WTC11 (cell line): ENCODE data around the gene MUC4.
"Not testable (repeated sequence)": the region's sequence is repeated elsewhere in the genome, so short reads cannot be mapped to it uniquely, and the experiment has no call there.

Experiments
- ATF2 ChIP-seq: sonication (generic); formaldehyde crosslinking; IDR thresholded peaks from 2 replicates; pipeline ENCODE4 v1.8.1; 2022; ENCODE audit warnings: low read depth, missing genetic modification reagents, borderline replicate concordance
- ATF3 ChIP-seq: sonication (generic); formaldehyde crosslinking; conservative IDR thresholded peaks from 2 replicates; pipeline ENCODE4 v1.8.1; 2022; ENCODE audit warnings: mild to moderate bottlenecking, missing genetic modification reagents
- CREB1 ChIP-seq: sonication (generic); formaldehyde crosslinking; IDR thresholded peaks from 2 replicates; pipeline ENCODE4 v1.8.0; 2023; ENCODE audit warnings: mild to moderate bottlenecking, missing genetic modification reagents
- CTCF ChIP-seq: fragments of 200-600 bp; IDR thresholded peaks from 2 replicates; pipeline ENCODE4 v1.8.0; 2022; ENCODE audit warnings: antibody characterized with exemption
- E2F4 ChIP-seq: sonication (generic); formaldehyde crosslinking; IDR thresholded peaks from 2 replicates; pipeline ENCODE4 v1.8.1; 2022; ENCODE audit warnings: low read depth, mild to moderate bottlenecking, moderate library complexity, missing genetic modification reagents, borderline replicate concordance
- ESRRA ChIP-seq: sonication (generic); formaldehyde crosslinking; IDR thresholded peaks from 2 replicates; pipeline ENCODE4 v1.8.1; 2022; ENCODE audit warnings: mild to moderate bottlenecking, missing genetic modification reagents, borderline replicate concordance
- IRF2 ChIP-seq: sonication (generic); formaldehyde crosslinking; IDR thresholded peaks from 2 replicates; pipeline ENCODE4 v1.8.0; 2022; ENCODE audit warnings: low read depth, missing genetic modification reagents, borderline replicate concordance
- MXD4 ChIP-seq: fragments of 250-450 bp; sonication (Bioruptor Pico); IDR thresholded peaks from 2 replicates; pipeline ENCODE4 v1.8.0; 2021; ENCODE audit warnings: mild to moderate bottlenecking, moderate library complexity, borderline replicate concordance
- MYBL2 ChIP-seq: sonication (generic); formaldehyde crosslinking; IDR thresholded peaks from 2 replicates; pipeline ENCODE4 v1.8.1; 2023; ENCODE audit warnings: mild to moderate bottlenecking, moderate library complexity, missing genetic modification reagents
- NR3C1 ChIP-seq: sonication (generic); formaldehyde crosslinking; conservative IDR thresholded peaks from 2 replicates; pipeline ENCODE4 v1.8.1; 2023; ENCODE audit warnings: low read depth, mild to moderate bottlenecking, missing genetic modification reagents
- RORB ChIP-seq: fragments of 250-450 bp; sonication (Bioruptor Pico); IDR thresholded peaks from 2 replicates; pipeline ENCODE4 v1.9.0; 2021; ENCODE audit warnings: mild to moderate bottlenecking
- STAT6 ChIP-seq: sonication (generic); formaldehyde crosslinking; conservative IDR thresholded peaks from 2 replicates; pipeline ENCODE4 v1.8.1; 2023; ENCODE audit warnings: mild to moderate bottlenecking, low read depth, missing genetic modification reagents, moderate library complexity
- ZNF232 ChIP-seq: sonication (generic); formaldehyde crosslinking; IDR thresholded peaks from 2 replicates; pipeline ENCODE4 v1.8.0; 2022; ENCODE audit warnings: mild to moderate bottlenecking, missing genetic modification reagents

GRCh38 chr3:195711091-195711812, 100.5 kb downstream of the MUC4 start:
- TF ChIP-seq ATF3 (CRISPR knock-in tag); E2F4 (CRISPR knock-in tag); MYBL2 (CRISPR knock-in tag); NR3C1 (CRISPR knock-in tag); CTCF; ZNF232 (CRISPR knock-in tag); STAT6; ESRRA (CRISPR knock-in tag); IRF2 (CRISPR knock-in tag); CREB1 (CRISPR knock-in tag); RORB (CRISPR knock-in tag); MXD4 (CRISPR knock-in tag); ATF2 (CRISPR knock-in tag): not testable (repeated sequence)
